Smooth muscle cell of the umbilical artery (primary cell): Measurements from ENCODE around the gene GLP1R. TPM values are rescaled to one million over a fixed set of nuclear protein-coding genes. Genes with fewer than 3 reads are reported as not detected.

Source experiments
- total RNA-seq: library from RNA; depleted of rRNA; stranded (reverse); fragments of >200 nt; gene quantifications from 2 replicates; pipeline ENCODE4 v1.2.3, GENCODE V29; 2014

Gene GLP1R
- total RNA-seq, result not detected in 2 replicates

GRCh38 chr6:39048481-39049399 is at the start of gene GLP1R:
TSS of gene GLP1R (plus strand) at chr6:39048781. CDS start at chr6:39048841, 60 bp downstream.

GRCh38 chr6:39114704-39115599 is 66.4 kb downstream of the GLP1R start, which contains the start of gene SAYSD1:
TSS of gene SAYSD1 (minus strand) at chr6:39115186. CDS start at chr6:39115089, 97 bp downstream.

Other genes with a start within 250 kb of the GLP1R start
- gene SAYSD1, start 66.4 kb downstream of the GLP1R start, total RNA-seq, result 5.3 and 8.9 TPM in 2 replicates
- gene KCNK5, start 180.7 kb downstream of the GLP1R start, total RNA-seq, result not detected in 2 replicates